ENCODE measurements around the gene MC3R. TPM values are rescaled to one million over a fixed set of nuclear protein-coding genes. Genes with fewer than 3 reads are reported as not detected.

MC3R gene
- total RNA-seq, 1 experiment from 2014 or later, result not detected

DNA sequence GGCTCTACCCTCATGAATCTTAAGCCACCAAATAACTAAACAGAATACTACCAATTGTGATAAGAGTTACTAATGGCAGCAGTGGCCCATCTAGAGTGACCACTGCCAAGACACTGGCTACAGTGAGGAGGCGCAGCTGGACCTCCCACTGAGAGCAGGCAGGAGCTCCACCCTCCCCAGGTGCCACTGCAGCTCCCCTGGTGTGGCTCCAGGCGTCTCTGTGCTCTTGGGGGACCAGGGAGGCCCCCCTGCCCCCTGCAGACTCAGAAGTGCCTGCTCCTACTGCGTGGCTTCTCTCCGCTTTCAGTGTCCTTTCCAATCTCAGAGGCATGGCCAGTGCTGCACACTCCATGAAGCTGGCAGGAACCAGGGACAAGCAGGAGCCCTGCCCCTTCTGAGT is 23.4 kb downstream of the MC3R start (continued):
- TF ChIP-seq ZFX (IDR thresholded peaks at IDR 0.05), result no peak

- no peaks in the 10 kb centered on the region for H4K20me1 ChIP-seq (ENCODE audit: insufficient read depth)
- no peak for DNase-seq (ENCODE audit: low read depth, low spot score)
- TF ChIP-seq EZH2phosphoT487 (IDR thresholded peaks at IDR 0.05; ENCODE audit: borderline replicate concordance) (no peak), ZNF274 (IDR thresholded peaks at IDR 0.05; ENCODE audit: low read depth, low read length) (no peak), ELF1 (IDR thresholded peaks at IDR 0.05; ENCODE audit: borderline replicate concordance, low read depth) (no peak), SRF (IDR thresholded peaks at IDR 0.05; ENCODE audit: low read depth) (no peak), POLR2A (IDR thresholded peaks at IDR 0.05; ENCODE audit: borderline replicate concordance, extremely low read depth, insufficient read depth, insufficient read length) (no peak), MAX (IDR thresholded peaks at IDR 0.05) (no peak), CBX3 (IDR thresholded peaks at IDR 0.05; ENCODE audit: low read depth) (no peak), EGR1 (IDR thresholded peaks at IDR 0.05; ENCODE audit: low read depth) (no peak), ZFX (IDR thresholded peaks at IDR 0.05) (no peak), RAD21 (IDR thresholded peaks at IDR 0.05; ENCODE audit: low read depth) (no peak), YY1 (IDR thresholded peaks at IDR 0.05; ENCODE audit: extremely low read depth, insufficient replicate concordance, low read depth, low read length) (no peak), REST (IDR thresholded peaks at IDR 0.05; ENCODE audit: low read depth) (no peak), EZH2 (IDR thresholded peaks at IDR 0.05) (no peak), CEBPB (IDR thresholded peaks at IDR 0.05; ENCODE audit: low read depth) (no peak), SP1 (IDR thresholded peaks at IDR 0.05; ENCODE audit: low read depth) (no peak)
- TF ChIP-seq, protein P1, sequence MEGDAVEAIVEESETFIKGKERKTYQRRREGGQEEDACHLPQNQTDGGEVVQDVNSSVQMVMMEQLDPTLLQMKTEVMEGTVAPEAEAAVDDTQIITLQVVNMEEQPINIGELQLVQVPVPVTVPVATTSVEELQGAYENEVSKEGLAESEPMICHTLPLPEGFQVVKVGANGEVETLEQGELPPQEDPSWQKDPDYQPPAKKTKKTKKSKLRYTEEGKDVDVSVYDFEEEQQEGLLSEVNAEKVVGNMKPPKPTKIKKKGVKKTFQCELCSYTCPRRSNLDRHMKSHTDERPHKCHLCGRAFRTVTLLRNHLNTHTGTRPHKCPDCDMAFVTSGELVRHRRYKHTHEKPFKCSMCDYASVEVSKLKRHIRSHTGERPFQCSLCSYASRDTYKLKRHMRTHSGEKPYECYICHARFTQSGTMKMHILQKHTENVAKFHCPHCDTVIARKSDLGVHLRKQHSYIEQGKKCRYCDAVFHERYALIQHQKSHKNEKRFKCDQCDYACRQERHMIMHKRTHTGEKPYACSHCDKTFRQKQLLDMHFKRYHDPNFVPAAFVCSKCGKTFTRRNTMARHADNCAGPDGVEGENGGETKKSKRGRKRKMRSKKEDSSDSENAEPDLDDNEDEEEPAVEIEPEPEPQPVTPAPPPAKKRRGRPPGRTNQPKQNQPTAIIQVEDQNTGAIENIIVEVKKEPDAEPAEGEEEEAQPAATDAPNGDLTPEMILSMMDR (IDR thresholded peaks at IDR 0.05 in 2 of 3, conservative IDR thresholded peaks at IDR 0.05 in 1 of 3; ENCODE audit: borderline replicate concordance in 1 of 3, insufficient read depth in 1 of 3, low read depth in 2 of 3, low read length in 2 of 3), result no peak
- H3K4me2 ChIP-seq (ENCODE audit: low read length), result no peak overlapping the region
- no peaks in the 10 kb centered on the region for H3K9me2 ChIP-seq (ENCODE audit: insufficient read depth)
- no peak overlapping the region for H3K9ac ChIP-seq (ENCODE audit: low read length)
- CTCF ChIA-PET, result no interaction called here
- RAD21 ChIA-PET (ENCODE audit: low non-redundant PET in 1 of 2, low total read pairs in 2 of 2, uncharacterized antibody in 2 of 2, unreplicated experiment in 2 of 2), result no interaction called here
- H3K4me3 ChIP-seq (replicated peaks in 1 of 2; ENCODE audit: low read depth in 1 of 2, low read length in 2 of 2), result no peak overlapping the region
- no TSS peak for BruUV-seq (replicated peaks)
- no peak overlapping the region for H2AFZ ChIP-seq (ENCODE audit: low read depth, low read length, poor library complexity, severe bottlenecking)
- no peak for ATAC-seq
- POLR2A ChIA-PET, result no interaction called here
- H3K27ac ChIP-seq (ENCODE audit: low read depth, low read length), result no peak overlapping the region
- intact Hi-C loops (cut with micrococcal nuclease), result no loop called here
- no peaks in the 10 kb centered on the region for H3K79me2 ChIP-seq (ENCODE audit: insufficient read depth, low read length)
- H3K36me3 ChIP-seq (ENCODE audit: control insufficient read depth in 1 of 2, insufficient read depth in 2 of 2, low read length in 2 of 2), result no peaks in the 10 kb centered on the region
- no peaks in the 10 kb centered on the region for H3K9me3 ChIP-seq (ENCODE audit: control insufficient read depth in 1 of 2, insufficient read depth in 1 of 2, low read depth in 1 of 2, low read length in 2 of 2)
- H3K27me3 ChIP-seq (ENCODE audit: insufficient read depth, low read length), result no peaks in the 10 kb centered on the region
- H3K4me1 ChIP-seq (ENCODE audit: control insufficient read depth in 1 of 2, insufficient read depth in 2 of 2, low read length in 2 of 2), result no peaks in the 10 kb centered on the region
These were observed 25.0 kb downstream of the MC3R start for GRCh38 chr20:56273491-56273890.
